Natural killer cell treated with Interleukin-12 subunit alpha and Interleukin-12 subunit beta and Interleukin-15 and Interleukin-18, amount 100 ng/mL, for 72 hours (primary cell): ENCODE measurements around the gene YPEL5. TPM values are rescaled to one million over a fixed set of nuclear protein-coding genes. Genes with fewer than 3 reads are reported as not detected.
A peak's percentile ranks its signal among the peaks of the same experiment; 100 is the strongest.

ENCODE experiments used
- ATAC-seq, 2 donors: fragments of 150-1000 bp; cut with Tn5 transposase in 1 of 2; sonication (Bioruptor Pico), chemical (Tn5 transposase) in 1 of 2; 2 replicates each; pipeline ENCODE4 v1.10.0; 2021
- DNase-seq: peaks from one replicate; pipeline ENCODE4 v3.0.0; 2022; ENCODE audit warnings: low spot score
- H3K27ac Mint-ChIP-seq, 2 donors: 1 replicate in 1 of 2; 2 replicates in 1 of 2; pipeline ENCODE4 v1.8.0; 2022; ENCODE audit warnings: mixed read lengths in 2 of 2, mild to moderate bottlenecking in 1 of 2, moderate library complexity in 1 of 2
- H3K27me3 Mint-ChIP-seq, 2 donors: 1 replicate in 1 of 2; 2 replicates in 1 of 2; pipeline ENCODE4 v1.8.0; 2022; ENCODE audit warnings: mixed read lengths in 2 of 2
- H3K36me3 Mint-ChIP-seq: one replicate; pipeline ENCODE4 v1.8.0; 2022; ENCODE audit warnings: mixed read lengths
- H3K4me1 Mint-ChIP-seq, 2 donors: 1 replicate in 1 of 2; 2 replicates in 1 of 2; pipeline ENCODE4 v1.8.0; 2022; ENCODE audit warnings: low read depth in 2 of 2, mixed read lengths in 2 of 2, mild to moderate bottlenecking in 1 of 2
- H3K4me3 Mint-ChIP-seq: one replicate; pipeline ENCODE4 v1.8.0; 2022; ENCODE audit warnings: mixed read lengths
- H3K9me3 Mint-ChIP-seq: 2 replicates; pipeline ENCODE4 v1.8.0; 2022; ENCODE audit warnings: mixed read lengths
- total RNA-seq, 2 donors: library from RNA; stranded (reverse); gene quantifications; one replicate each; pipeline ENCODE4 v1.2.3, GENCODE V29; 2022

YPEL5 gene
- total RNA-seq, 2 donors from 2014 or later, result 23.4 to 37.7 TPM

- Mint-ChIP-seq H3K9me3 (no peaks in the 10 kb centered on the region), H3K4me3 (no peak overlapping the region), H3K36me3 (peaks cover 10% of the 10 kb centered on the region), H3K27me3 (no peaks in the 10 kb centered on the region), H3K4me1 (peaks cover 4 to 6% of the 10 kb centered on the region in 2 donors), H3K27ac (peak overlapping the region in 1 of 2 donors; percentile 22)
- ATAC-seq (no peak), DNase-seq (no peak)
These were observed 16.0 kb downstream of the YPEL5 start for GRCh38 chr2:30162806-30163205.

GRCh38 chr2:30164131-30164925, 17.5 kb downstream of the YPEL5 start:
- Mint-ChIP-seq H3K4me1 (peaks cover 3 to 6% of the 10 kb centered on the region in 2 donors), H3K27me3 (no peaks in the 10 kb centered on the region), H3K4me3 (no peak overlapping the region), H3K9me3 (no peaks in the 10 kb centered on the region), H3K36me3 (no peaks in the 10 kb centered on the region), H3K27ac (no peak overlapping the region)
- no peak for ATAC-seq
- no peak for DNase-seq

- Mint-ChIP-seq H3K27ac (no peak overlapping the region), H3K9me3 (no peaks in the 10 kb centered on the region)
These were observed 18.3 kb downstream of the YPEL5 start for GRCh38 chr2:30165050-30165520.

GRCh38 chr2:30165617-30166016, 18.8 kb downstream of the YPEL5 start:
- Mint-ChIP-seq H3K27me3 (no peaks in the 10 kb centered on the region), H3K4me3 (no peak overlapping the region), H3K27ac (no peak overlapping the region), H3K36me3 (no peaks in the 10 kb centered on the region), H3K4me1 (peaks cover 3 to 6% of the 10 kb centered on the region in 2 donors), H3K9me3 (no peaks in the 10 kb centered on the region)
- no peak for DNase-seq
- ATAC-seq, result no peak

More at GRCh38 chr2:30165050-30165520, 18.3 kb downstream of the YPEL5 start:
- Mint-ChIP-seq H3K36me3 (no peaks in the 10 kb centered on the region), H3K4me1 (peaks cover 3 to 6% of the 10 kb centered on the region in 2 donors), H3K4me3 (no peak overlapping the region), H3K27me3 (no peaks in the 10 kb centered on the region)
- DNase-seq, result peak; percentile 74
- ATAC-seq, result peak; percentile 94 to 96

GRCh38 chr2:30172627-30173026, 25.8 kb downstream of the YPEL5 start:
- no peak overlapping the region for H3K27ac Mint-ChIP-seq
- no peak overlapping the region for H3K4me3 Mint-ChIP-seq
- ATAC-seq (peak in 1 of 2 donors; percentile 17), DNase-seq (no peak)
- H3K27me3 Mint-ChIP-seq, result no peaks in the 10 kb centered on the region
- H3K4me1 Mint-ChIP-seq, result peaks cover 0 to 2% of the 10 kb centered on the region in 2 donors
- no peaks in the 10 kb centered on the region for H3K36me3 Mint-ChIP-seq
- no peaks in the 10 kb centered on the region for H3K9me3 Mint-ChIP-seq

GRCh38 chr2:30177440-30177839, 30.6 kb downstream of the YPEL5 start:
- ATAC-seq (no peak), DNase-seq (no peak)
- H3K27ac Mint-ChIP-seq, result no peak overlapping the region
- no peaks in the 10 kb centered on the region for H3K36me3 Mint-ChIP-seq
- no peak overlapping the region for H3K4me3 Mint-ChIP-seq
- no peaks in the 10 kb centered on the region for H3K9me3 Mint-ChIP-seq
- peaks cover 0 to 2% of the 10 kb centered on the region in 2 donors for H3K4me1 Mint-ChIP-seq
- H3K27me3 Mint-ChIP-seq, result no peaks in the 10 kb centered on the region

- DNase-seq (no peak), ATAC-seq (no peak)
- Mint-ChIP-seq H3K27ac (no peak overlapping the region), H3K4me3 (no peak overlapping the region), H3K36me3 (no peaks in the 10 kb centered on the region), H3K4me1 (peaks cover 0 to 2% of the 10 kb centered on the region in 2 donors), H3K27me3 (no peaks in the 10 kb centered on the region), H3K9me3 (no peaks in the 10 kb centered on the region)
These were observed 31.1 kb downstream of the YPEL5 start for GRCh38 chr2:30177956-30178355.

- ATAC-seq, result no peak
- Mint-ChIP-seq H3K27me3 (no peaks in the 10 kb centered on the region), H3K4me3 (no peak overlapping the region), H3K36me3 (no peaks in the 10 kb centered on the region), H3K4me1 (peaks cover 0 to 2% of the 10 kb centered on the region in 2 donors), H3K9me3 (no peaks in the 10 kb centered on the region), H3K27ac (no peak overlapping the region)
- no peak for DNase-seq
These were observed 32.0 kb downstream of the YPEL5 start for GRCh38 chr2:30178618-30179434.

GRCh38 chr2:30179536-30179935, 32.7 kb downstream of the YPEL5 start:
- DNase-seq, result no peak
- Mint-ChIP-seq H3K27ac (no peak overlapping the region), H3K36me3 (no peaks in the 10 kb centered on the region), H3K4me1 (peaks cover 0 to 8% of the 10 kb centered on the region in 2 donors), H3K9me3 (no peaks in the 10 kb centered on the region), H3K4me3 (no peak overlapping the region), H3K27me3 (no peaks in the 10 kb centered on the region)
- no peak for ATAC-seq

GRCh38 chr2:30180226-30180625, 33.4 kb downstream of the YPEL5 start:
- H3K27ac Mint-ChIP-seq, result peak overlapping the region in 1 of 2 donors; percentile 35
- DNase-seq, result no peak
- peaks cover 0 to 9% of the 10 kb centered on the region in 2 donors for H3K4me1 Mint-ChIP-seq
- no peak overlapping the region for H3K4me3 Mint-ChIP-seq
- no peaks in the 10 kb centered on the region for H3K36me3 Mint-ChIP-seq
- H3K9me3 Mint-ChIP-seq, result no peaks in the 10 kb centered on the region
- no peaks in the 10 kb centered on the region for H3K27me3 Mint-ChIP-seq
- no peak for ATAC-seq

- H3K27me3 Mint-ChIP-seq, result no peaks in the 10 kb centered on the region
- H3K4me1 Mint-ChIP-seq, result peaks cover 0 to 12% of the 10 kb centered on the region in 2 donors
These were observed 34.4 kb downstream of the YPEL5 start for GRCh38 chr2:30181176-30181575.

DNA sequence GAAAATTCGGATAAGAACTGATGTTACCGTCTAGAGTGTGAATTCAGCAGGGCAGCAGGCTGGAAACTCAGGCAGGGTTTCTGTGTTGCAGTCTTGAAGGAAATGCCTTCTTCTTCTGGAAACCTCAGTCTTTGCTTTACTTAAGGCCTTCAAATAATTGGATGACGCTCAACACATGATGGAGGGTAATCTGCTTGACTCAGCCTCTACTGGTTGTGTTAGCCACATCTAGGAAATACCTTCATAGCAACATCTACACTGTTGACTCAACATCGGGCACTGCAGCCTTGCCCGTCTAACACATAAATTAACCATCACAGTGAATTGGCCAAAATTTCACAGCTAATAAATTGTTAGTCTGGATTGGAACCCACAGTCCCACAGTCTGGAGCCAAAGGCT, 37.2 kb downstream of the YPEL5 start:
- DNase-seq (no peak), ATAC-seq (peak in 1 of 2 donors; percentile 62)
- no peaks in the 10 kb centered on the region for H3K36me3 Mint-ChIP-seq
- no peaks in the 10 kb centered on the region for H3K9me3 Mint-ChIP-seq
- no peaks in the 10 kb centered on the region for H3K27me3 Mint-ChIP-seq
- H3K27ac Mint-ChIP-seq, result peak overlapping the region in 1 of 2 donors; percentile 57
- H3K4me3 Mint-ChIP-seq, result no peak overlapping the region
- H3K4me1 Mint-ChIP-seq, result peaks cover 0 to 23% of the 10 kb centered on the region in 2 donors

More at GRCh38 chr2:30181176-30181575, 34.4 kb downstream of the YPEL5 start:
- Mint-ChIP-seq H3K27ac (no peak overlapping the region), H3K36me3 (no peaks in the 10 kb centered on the region), H3K4me3 (no peak overlapping the region), H3K9me3 (no peaks in the 10 kb centered on the region)
- ATAC-seq, result no peak
- no peak for DNase-seq

DNA sequence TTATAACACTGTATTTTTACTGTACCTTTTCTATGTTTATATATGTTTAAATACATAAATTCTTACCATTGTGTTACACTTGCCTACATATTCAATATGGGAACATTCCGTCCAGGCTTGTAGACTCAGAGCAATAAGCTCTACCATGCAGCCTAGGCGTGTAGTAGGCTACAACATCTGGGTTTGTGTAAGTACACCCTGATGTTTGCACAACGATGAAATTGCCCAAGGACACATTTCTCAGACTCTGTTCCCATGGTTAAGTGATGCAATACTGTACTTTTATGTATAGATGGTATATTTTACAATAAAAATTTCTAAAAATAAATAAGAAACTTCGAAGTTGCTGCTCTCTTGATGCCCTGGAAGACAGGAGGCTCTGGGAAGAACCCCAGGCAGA, 38.4 kb downstream of the YPEL5 start:
- peak overlapping the region in 1 of 2 donors; percentile 72 for H3K27ac Mint-ChIP-seq
- no peak overlapping the region for H3K4me3 Mint-ChIP-seq
- peaks cover 0 to 23% of the 10 kb centered on the region in 2 donors for H3K4me1 Mint-ChIP-seq
- ATAC-seq (peak in 1 of 2 donors; percentile 65), DNase-seq (no peak)
- H3K27me3 Mint-ChIP-seq, result peaks cover 0 to 2% of the 10 kb centered on the region in 2 donors
- no peaks in the 10 kb centered on the region for H3K9me3 Mint-ChIP-seq
- no peaks in the 10 kb centered on the region for H3K36me3 Mint-ChIP-seq

DNA sequence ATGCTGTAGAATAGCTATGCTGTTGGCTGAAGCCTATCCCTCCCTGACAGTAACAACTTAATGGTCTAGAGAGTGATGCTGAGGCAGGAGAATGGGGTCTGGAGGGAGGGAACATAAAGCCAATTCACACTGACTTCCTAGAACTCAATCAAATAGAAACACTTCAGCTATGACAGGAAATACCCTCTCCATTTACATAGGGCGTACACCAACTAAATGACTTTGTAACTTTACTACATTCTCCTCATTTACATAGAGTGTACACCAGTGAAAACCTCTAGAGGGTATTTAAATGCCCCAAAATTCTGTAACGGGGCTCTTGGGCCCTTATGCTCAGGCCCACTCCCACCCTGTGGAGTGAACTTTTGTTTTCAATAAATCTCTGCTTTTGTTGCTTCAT, 41.5 kb downstream of the YPEL5 start:
- Mint-ChIP-seq H3K4me3 (no peak overlapping the region), H3K36me3 (no peaks in the 10 kb centered on the region), H3K27me3 (peaks cover 0 to 2% of the 10 kb centered on the region in 2 donors), H3K9me3 (no peaks in the 10 kb centered on the region), H3K27ac (peak overlapping the region in 1 of 2 donors; percentile 14), H3K4me1 (peaks cover 0 to 23% of the 10 kb centered on the region in 2 donors)
- peak in 1 of 2 donors; percentile 31 for ATAC-seq
- DNase-seq, result no peak
